CD14-positive monocyte (primary cell): Measurements from ENCODE around the gene MAOA. TPM values are rescaled to one million over a fixed set of nuclear protein-coding genes. Genes with fewer than 3 reads are reported as not detected.

Source experiments
- DNase-seq, 3 donors: peaks; one replicate each; pipeline ENCODE4 v3.0.0-alpha.2; 2011 to 2022
- H2AFZ ChIP-seq: 2 replicates; pipeline ENCODE4 v1.6.0; 2012; ENCODE audit warnings: mild to moderate bottlenecking, low read depth, low read length, inconsistent platforms; ENCODE audit not compliant: insufficient read depth, poor library complexity, severe bottlenecking
- H3K27ac ChIP-seq, 2 donors: 1 replicate in 1 of 2; 2 replicates in 1 of 2; pipeline ENCODE4 v1.5.1; 2012 to 2013; ENCODE audit warnings: low read length in 2 of 2, control low read depth in 1 of 2, inconsistent platforms in 1 of 2, low read depth in 1 of 2, mild to moderate bottlenecking in 1 of 2
- H3K27me3 ChIP-seq, 2 donors: one replicate each; pipeline versions ENCODE4 v1.6.0 to v1.6.1; 2011 to 2013; ENCODE audit warnings: low read length in 2 of 2; ENCODE audit not compliant: control insufficient read depth in 2 of 2, insufficient read depth in 2 of 2
- H3K36me3 ChIP-seq, 2 donors: replicated peaks in 1 of 2; 1 replicate in 1 of 2; 2 replicates in 1 of 2; pipeline versions ENCODE4 v1.5.1 to v1.6.1; 2012 to 2013; ENCODE audit warnings: low read length in 2 of 2, control low read depth in 1 of 2, inconsistent platforms in 1 of 2, mild to moderate bottlenecking in 1 of 2; ENCODE audit not compliant: insufficient read depth in 2 of 2, control insufficient read depth in 1 of 2
- H3K4me1 ChIP-seq, 2 donors: 1 replicate in 1 of 2; 2 replicates in 1 of 2; pipeline versions ENCODE4 v1.5.1 to v1.6.1; 2012 to 2013; ENCODE audit warnings: low read length in 2 of 2, control low read depth in 1 of 2, inconsistent platforms in 1 of 2, mild to moderate bottlenecking in 1 of 2, moderate library complexity in 1 of 2; ENCODE audit not compliant: insufficient read depth in 2 of 2, control insufficient read depth in 1 of 2
- H3K4me2 ChIP-seq: replicated peaks from 2 replicates; pipeline ENCODE3; 2012; ENCODE audit warnings: low read length, moderate library complexity, mild to moderate bottlenecking; ENCODE audit not compliant: poor library complexity, severe bottlenecking; ENCODE audit errors: extremely low read depth
- H3K4me3 ChIP-seq, 3 experiments: fragments of 200-600 bp in 1 of 3; sonication (generic) in 1 of 3; replicated peaks in 1 of 3; 1 replicate in 2 of 3; 2 replicates in 1 of 3; pipeline ENCODE4 v1.5.1; 2011 to 2013; ENCODE audit warnings: low read length in 3 of 3, mild to moderate bottlenecking in 3 of 3, control low read depth in 2 of 3, low read depth in 2 of 3, inconsistent platforms in 1 of 3, moderate library complexity in 1 of 3
- H3K79me2 ChIP-seq: 2 replicates; pipeline ENCODE4 v1.6.0; 2012; ENCODE audit warnings: mild to moderate bottlenecking, control low read depth, inconsistent platforms, low read length, moderate library complexity; ENCODE audit not compliant: insufficient read depth
- H3K9ac ChIP-seq: 2 replicates; pipeline ENCODE4 v1.6.0; 2017; ENCODE audit warnings: low read length, mild to moderate bottlenecking; ENCODE audit not compliant: insufficient read depth, poor library complexity, severe bottlenecking
- H3K9me3 ChIP-seq, 2 donors: replicated peaks in 1 of 2; 1 replicate in 1 of 2; 2 replicates in 1 of 2; pipeline versions ENCODE4 v1.5.1 to v1.6.1; 2012 to 2013; ENCODE audit warnings: low read length in 2 of 2, control low read depth in 1 of 2; ENCODE audit not compliant: control insufficient read depth in 1 of 2, insufficient read depth in 1 of 2
- H4K20me1 ChIP-seq: 2 replicates; pipeline ENCODE4 v1.6.0; 2012; ENCODE audit warnings: mild to moderate bottlenecking, low read length, control low read depth, moderate library complexity; ENCODE audit not compliant: insufficient read depth
- H3K27ac Mint-ChIP-seq, 7 donors: one replicate each; pipeline ENCODE4 v1.8.0; 2020; ENCODE audit warnings: mild to moderate bottlenecking in 7 of 7, mixed read lengths in 7 of 7, moderate library complexity in 6 of 7, inconsistent platforms in 2 of 7
- H3K27me3 Mint-ChIP-seq, 3 donors: one replicate each; pipeline ENCODE4 v1.8.0; 2021 to 2022; ENCODE audit warnings: low read depth in 3 of 3, mild to moderate bottlenecking in 3 of 3, mixed read lengths in 3 of 3, moderate library complexity in 3 of 3, inconsistent platforms in 1 of 3
- H3K36me3 Mint-ChIP-seq, 2 donors: one replicate each; pipeline ENCODE4 v1.8.0; 2020; ENCODE audit warnings: mixed read lengths in 2 of 2, inconsistent platforms in 1 of 2, mild to moderate bottlenecking in 1 of 2
- H3K4me1 Mint-ChIP-seq: one replicate; pipeline ENCODE4 v1.8.0; 2020; ENCODE audit warnings: mild to moderate bottlenecking, mixed read lengths
- H3K4me3 Mint-ChIP-seq, 2 donors: one replicate each; pipeline ENCODE4 v1.8.0; 2020; ENCODE audit warnings: mild to moderate bottlenecking in 2 of 2, mixed read lengths in 2 of 2, moderate library complexity in 1 of 2
- H3K9me3 Mint-ChIP-seq, 7 donors: one replicate each; pipeline ENCODE4 v1.8.0; 2020 to 2022; ENCODE audit warnings: mixed read lengths in 7 of 7, mild to moderate bottlenecking in 6 of 7, moderate library complexity in 6 of 7, inconsistent platforms in 2 of 7
- CTCF ChIP-seq: fragments of 200-600 bp; IDR thresholded peaks from one replicate; pipeline ENCODE4 v1.8.0; 2022; ENCODE audit warnings: antibody characterized with exemption, mild to moderate bottlenecking
- WGBS: methylation state at CpG from one replicate; pipeline ENCODE4 v1.1.5; 2013; ENCODE audit warnings: missing lambda C conversion rate; ENCODE audit not compliant: insufficient coverage; 5-methylcytosine and 5-hydroxymethylcytosine counted together
- intact Hi-C, 2 donors: fragments of 100-400 bp; cut with micrococcal nuclease; formaldehyde crosslinking; loops; one replicate each; pipeline versions ENCODE4 v1.15.0 to v1.15.1; 2023
- polyA plus RNA-seq, 3 donors: library from polyadenylated mRNA; depleted of rRNA in 1 of 3; unstranded in 2 of 3; stranded (reverse) in 1 of 3; fragments of 300-500 nt in 2 of 3; fragments of >200 nt in 1 of 3; fragmentation: Illumina TruSeq in 2 of 3; gene quantifications; 1 replicate in 2 of 3; 2 replicates in 1 of 3; pipeline ENCODE4 v1.2.3, GENCODE V29; 2012 to 2021

Gene MAOA
- polyA plus RNA-seq, 3 donors = 0.11 to 0.56 (median 0.15) TPM

- H3K4me1 Mint-ChIP-seq = peaks cover 35% of the 10 kb centered on the region
- Histone ChIP-seq H2AFZ (no peak overlapping the region), H3K9me3 (no peaks in the 10 kb centered on the region), H3K36me3 (no peaks in the 10 kb centered on the region), H3K4me3 (no peak overlapping the region), H3K9ac (no peak overlapping the region), H3K27ac (peak overlapping the region; percentile 71 to 73), H3K4me2 (peak overlapping the region; percentile 12), H3K4me1 (peaks cover 38 to 46% of the 10 kb centered on the region in 2 donors), H3K79me2 (no peaks in the 10 kb centered on the region), H4K20me1 (no peaks in the 10 kb centered on the region), H3K27me3 (no peaks in the 10 kb centered on the region)
- peaks cover 0 to 3% of the 10 kb centered on the region in 2 donors for H3K36me3 Mint-ChIP-seq
- intact Hi-C loops = loop anchor here in 1 of 2 donors (10.0 kb wide), 1 partner anchor 74 kb away; the partner anchor contains the start of gene MAOA
- H3K4me3 Mint-ChIP-seq = no peak overlapping the region
- H3K27ac Mint-ChIP-seq = peak overlapping the region in 5 of 7 donors; percentile 4 to 92 (median 57)
- peaks cover 0 to 10% (median 0%) of the 10 kb centered on the region in 3 donors for H3K27me3 Mint-ChIP-seq
- no peak for TF ChIP-seq CTCF
- no CpG with 5 or more reads among the region's 1 CpG for WGBS
- H3K9me3 Mint-ChIP-seq = peaks cover 0 to 6% (median 3%) of the 10 kb centered on the region in 7 donors
- peak; percentile 4 to 78 (median 23) for DNase-seq
Observed at GRCh38 chrX:43728966-43729365, 72.9 kb downstream of the MAOA start.

GRCh38 chrX:43731086-43731485 is 75.0 kb downstream of the MAOA start:
- no peak for TF ChIP-seq CTCF
- peaks cover 0 to 2% of the 10 kb centered on the region in 2 donors for H3K27me3 ChIP-seq
- no peaks in the 10 kb centered on the region for H3K9me3 ChIP-seq
- 100% methylated on average over 4 of the region's 7 CpGs for WGBS
- peaks cover 0 to 5% (median under 1%) of the 10 kb centered on the region in 7 donors for H3K9me3 Mint-ChIP-seq
- peak overlapping the region in 2 of 7 donors; percentile 1 to 92 for H3K27ac Mint-ChIP-seq
- no peaks in the 10 kb centered on the region for H4K20me1 ChIP-seq
- no peak overlapping the region for H3K4me2 ChIP-seq
- H2AFZ ChIP-seq = peak overlapping the region; percentile 34
- H3K27ac ChIP-seq = peak overlapping the region in 1 of 2 donors; percentile 73
- intact Hi-C loops = no loop called here
- H3K36me3 Mint-ChIP-seq = peaks cover 0 to 3% of the 10 kb centered on the region in 2 donors
- H3K27me3 Mint-ChIP-seq = peaks cover 0 to 6% (median 0%) of the 10 kb centered on the region in 3 donors
- no peaks in the 10 kb centered on the region for H3K36me3 ChIP-seq
- peaks cover 35% of the 10 kb centered on the region for H3K4me1 Mint-ChIP-seq
- DNase-seq = no peak
- no peak overlapping the region for H3K4me3 Mint-ChIP-seq
- H3K9ac ChIP-seq = no peak overlapping the region
- peaks cover 38 to 46% of the 10 kb centered on the region in 2 donors for H3K4me1 ChIP-seq
- H3K4me3 ChIP-seq = no peak overlapping the region
- no peaks in the 10 kb centered on the region for H3K79me2 ChIP-seq
